Ishikawa (cell line): ENCODE data around the gene TMEM222.

ENCODE experiments used
- CEBPB ChIP-seq: IDR thresholded peaks from 2 replicates; pipeline ENCODE4 v1.6.1; 2012
- CREB1 ChIP-seq: IDR thresholded peaks from 2 replicates; pipeline ENCODE4 v1.6.1; 2012; ENCODE audit warnings: low read depth
- EGR1 ChIP-seq: IDR thresholded peaks from 2 replicates; pipeline ENCODE4 v1.6.1; 2012
- EP300 ChIP-seq: IDR thresholded peaks from 2 replicates; pipeline ENCODE4 v1.6.1; 2012; ENCODE audit warnings: borderline replicate concordance
- FOXM1 ChIP-seq: IDR thresholded peaks from 2 replicates; pipeline ENCODE4 v1.6.1; 2012; ENCODE audit warnings: low read depth, borderline replicate concordance
- NFIC ChIP-seq: IDR thresholded peaks from 2 replicates; pipeline ENCODE4 v1.6.1; 2012
- RAD21 ChIP-seq: IDR thresholded peaks from 2 replicates; pipeline ENCODE4 v1.6.1; 2012; ENCODE audit warnings: low read depth
- TAF1 ChIP-seq: IDR thresholded peaks from 2 replicates; pipeline ENCODE4 v1.6.1; 2012; ENCODE audit warnings: low read depth, mild to moderate bottlenecking
- TCF12 ChIP-seq: IDR thresholded peaks from 2 replicates; pipeline ENCODE4 v1.6.1; 2012; ENCODE audit warnings: low read depth
- TEAD4 ChIP-seq: IDR thresholded peaks from 2 replicates; pipeline ENCODE4 v1.6.1; 2012
- YY1 ChIP-seq: IDR thresholded peaks from 2 replicates; pipeline ENCODE4 v1.6.1; 2012; ENCODE audit warnings: low read depth
- ZBTB7A ChIP-seq: IDR thresholded peaks from 2 replicates; pipeline ENCODE4 v1.6.1; 2012; ENCODE audit warnings: low read depth
- TF ChIP-seq, protein P1 (sequence below): IDR thresholded peaks from 2 replicates; pipeline ENCODE4 v1.6.1; 2012; ENCODE audit warnings: low read depth, mild to moderate bottlenecking
- TF ChIP-seq, protein P2 (sequence below): IDR thresholded peaks from 2 replicates; pipeline ENCODE4 v1.6.1; 2012
- TF ChIP-seq, protein P3 (sequence below): IDR thresholded peaks from 2 replicates; pipeline ENCODE4 v1.6.1; 2012

Gene TMEM222

DNA sequence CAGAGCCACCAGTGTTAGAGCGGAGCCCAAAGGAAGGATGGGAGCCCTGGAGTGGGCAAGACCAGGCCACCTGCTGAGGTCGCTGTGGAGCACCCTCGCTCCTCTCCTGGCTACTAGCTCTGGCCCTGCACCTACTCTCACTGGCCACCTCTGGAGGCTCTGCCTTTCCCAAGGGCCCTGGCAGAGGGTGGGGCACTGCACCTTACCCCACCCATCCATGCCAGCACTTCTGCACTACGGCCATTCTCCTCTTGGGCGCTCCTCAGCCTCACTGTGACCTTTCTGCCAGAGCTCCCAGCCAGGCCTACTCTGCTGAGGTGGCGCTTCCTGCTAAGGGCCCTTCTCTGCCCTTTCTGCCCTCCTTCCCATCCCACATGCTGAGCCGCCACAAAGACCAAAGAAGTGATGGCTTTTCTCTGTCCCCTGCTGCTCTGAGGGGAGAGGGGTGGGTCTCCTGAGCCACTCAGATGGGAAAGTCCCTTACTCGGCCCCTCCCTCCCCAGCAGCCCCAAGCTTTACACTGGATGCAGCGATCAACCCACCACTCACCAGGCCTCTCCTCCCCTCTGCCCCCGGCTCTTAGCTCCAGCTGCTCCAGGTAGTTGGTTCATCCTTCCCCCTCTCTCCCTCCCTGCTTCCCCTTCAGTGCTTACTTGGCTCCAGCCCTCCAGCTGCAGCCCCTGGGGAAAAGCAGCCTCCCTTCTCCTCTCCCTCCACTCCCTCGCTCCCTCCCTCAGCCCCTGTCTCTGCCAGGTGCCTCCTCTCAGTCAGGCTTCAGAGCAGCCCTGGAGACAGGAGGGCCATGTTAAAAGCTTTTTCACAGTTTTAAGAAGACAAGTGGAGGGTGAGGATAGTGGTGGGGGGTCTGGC is 14.8 kb upstream of the TMEM222 start:
- TF ChIP-seq TEAD4: no peak
- TF ChIP-seq, protein P1, sequence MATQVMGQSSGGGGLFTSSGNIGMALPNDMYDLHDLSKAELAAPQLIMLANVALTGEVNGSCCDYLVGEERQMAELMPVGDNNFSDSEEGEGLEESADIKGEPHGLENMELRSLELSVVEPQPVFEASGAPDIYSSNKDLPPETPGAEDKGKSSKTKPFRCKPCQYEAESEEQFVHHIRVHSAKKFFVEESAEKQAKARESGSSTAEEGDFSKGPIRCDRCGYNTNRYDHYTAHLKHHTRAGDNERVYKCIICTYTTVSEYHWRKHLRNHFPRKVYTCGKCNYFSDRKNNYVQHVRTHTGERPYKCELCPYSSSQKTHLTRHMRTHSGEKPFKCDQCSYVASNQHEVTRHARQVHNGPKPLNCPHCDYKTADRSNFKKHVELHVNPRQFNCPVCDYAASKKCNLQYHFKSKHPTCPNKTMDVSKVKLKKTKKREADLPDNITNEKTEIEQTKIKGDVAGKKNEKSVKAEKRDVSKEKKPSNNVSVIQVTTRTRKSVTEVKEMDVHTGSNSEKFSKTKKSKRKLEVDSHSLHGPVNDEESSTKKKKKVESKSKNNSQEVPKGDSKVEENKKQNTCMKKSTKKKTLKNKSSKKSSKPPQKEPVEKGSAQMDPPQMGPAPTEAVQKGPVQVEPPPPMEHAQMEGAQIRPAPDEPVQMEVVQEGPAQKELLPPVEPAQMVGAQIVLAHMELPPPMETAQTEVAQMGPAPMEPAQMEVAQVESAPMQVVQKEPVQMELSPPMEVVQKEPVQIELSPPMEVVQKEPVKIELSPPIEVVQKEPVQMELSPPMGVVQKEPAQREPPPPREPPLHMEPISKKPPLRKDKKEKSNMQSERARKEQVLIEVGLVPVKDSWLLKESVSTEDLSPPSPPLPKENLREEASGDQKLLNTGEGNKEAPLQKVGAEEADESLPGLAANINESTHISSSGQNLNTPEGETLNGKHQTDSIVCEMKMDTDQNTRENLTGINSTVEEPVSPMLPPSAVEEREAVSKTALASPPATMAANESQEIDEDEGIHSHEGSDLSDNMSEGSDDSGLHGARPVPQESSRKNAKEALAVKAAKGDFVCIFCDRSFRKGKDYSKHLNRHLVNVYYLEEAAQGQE: no peak
- no peak for TF ChIP-seq YY1
- TF ChIP-seq ZBTB7A: no peak
- no peak for TF ChIP-seq TCF12
- no peak for TF ChIP-seq CREB1
- no peak for TF ChIP-seq RAD21
- TF ChIP-seq, protein P2, sequence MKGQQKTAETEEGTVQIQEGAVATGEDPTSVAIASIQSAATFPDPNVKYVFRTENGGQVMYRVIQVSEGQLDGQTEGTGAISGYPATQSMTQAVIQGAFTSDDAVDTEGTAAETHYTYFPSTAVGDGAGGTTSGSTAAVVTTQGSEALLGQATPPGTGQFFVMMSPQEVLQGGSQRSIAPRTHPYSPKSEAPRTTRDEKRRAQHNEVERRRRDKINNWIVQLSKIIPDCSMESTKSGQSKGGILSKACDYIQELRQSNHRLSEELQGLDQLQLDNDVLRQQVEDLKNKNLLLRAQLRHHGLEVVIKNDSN: no peak
- no peak for TF ChIP-seq EP300
- no peak for TF ChIP-seq EGR1
- no peak for TF ChIP-seq TAF1
- TF ChIP-seq, protein P3, sequence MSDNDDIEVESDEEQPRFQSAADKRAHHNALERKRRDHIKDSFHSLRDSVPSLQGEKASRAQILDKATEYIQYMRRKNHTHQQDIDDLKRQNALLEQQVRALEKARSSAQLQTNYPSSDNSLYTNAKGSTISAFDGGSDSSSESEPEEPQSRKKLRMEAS: no peak
- TF ChIP-seq NFIC: no peak
- no peak for TF ChIP-seq CEBPB
- TF ChIP-seq FOXM1: no peak

DNA sequence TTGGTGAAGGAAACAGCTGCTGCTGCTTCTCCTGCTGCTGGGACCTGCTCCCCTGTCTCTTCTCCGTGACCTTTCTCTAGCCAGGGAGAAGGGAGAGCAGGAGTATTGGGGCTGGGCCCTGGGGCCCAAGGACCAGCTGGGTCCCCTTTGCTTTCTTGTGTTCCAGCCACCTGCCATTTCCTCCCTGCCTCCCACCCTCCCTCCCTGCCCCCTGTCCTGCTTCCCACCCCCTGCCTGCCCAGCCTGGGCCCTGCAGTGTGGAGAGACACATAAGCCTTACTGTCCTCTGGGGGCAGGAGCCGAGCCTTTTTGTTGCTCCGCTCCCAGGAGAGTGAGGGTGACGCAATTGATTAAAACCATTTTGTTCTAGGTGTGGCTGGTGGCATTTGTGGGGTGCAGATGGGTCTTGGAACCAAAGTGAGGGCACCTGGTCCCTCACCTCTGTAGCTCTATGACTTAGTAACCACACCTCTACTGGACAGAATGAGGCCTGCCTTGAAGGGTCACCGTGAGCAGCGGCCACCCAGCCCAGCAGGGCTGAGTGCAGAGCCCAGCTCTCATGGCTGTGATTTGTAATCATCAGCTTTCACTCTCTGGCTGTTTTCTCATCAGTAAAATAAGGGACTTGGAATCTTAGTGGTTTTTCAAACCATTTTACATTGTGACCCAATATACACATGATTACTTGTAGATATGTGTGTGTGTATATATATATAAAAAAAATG is 13.9 kb upstream of the TMEM222 start:
- no peak for TF ChIP-seq CEBPB

DNA sequence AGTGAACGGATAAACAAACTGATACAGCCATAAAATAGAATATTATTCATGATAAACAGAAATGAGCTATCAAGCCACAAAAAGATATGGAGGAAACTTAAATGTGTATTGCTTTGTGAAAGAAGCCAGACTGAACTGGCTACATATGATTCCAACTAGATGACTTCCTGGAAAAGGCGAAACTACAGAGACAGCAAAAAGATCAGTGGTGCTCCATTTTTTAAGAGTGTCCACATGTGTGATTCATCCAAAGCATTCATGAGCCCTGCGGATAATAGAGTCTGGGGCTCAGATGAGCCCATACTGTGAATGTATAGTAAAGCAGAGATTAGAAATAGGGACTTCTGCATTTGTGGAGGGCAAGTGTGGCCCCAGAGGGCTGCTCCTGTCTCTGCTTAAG is 7.8 kb upstream of the TMEM222 start:
- no peak for TF ChIP-seq CREB1
- no peak for TF ChIP-seq EGR1
- TF ChIP-seq ZBTB7A: no peak
- TF ChIP-seq, protein P3: no peak
- TF ChIP-seq CEBPB: no peak
- TF ChIP-seq TCF12: no peak
- no peak for TF ChIP-seq FOXM1
- TF ChIP-seq TEAD4: no peak
- TF ChIP-seq NFIC: no peak
- TF ChIP-seq TAF1: no peak
- TF ChIP-seq, protein P1: no peak
- TF ChIP-seq YY1: no peak
- TF ChIP-seq, protein P2: no peak
- TF ChIP-seq RAD21: no peak
- TF ChIP-seq EP300: no peak

DNA sequence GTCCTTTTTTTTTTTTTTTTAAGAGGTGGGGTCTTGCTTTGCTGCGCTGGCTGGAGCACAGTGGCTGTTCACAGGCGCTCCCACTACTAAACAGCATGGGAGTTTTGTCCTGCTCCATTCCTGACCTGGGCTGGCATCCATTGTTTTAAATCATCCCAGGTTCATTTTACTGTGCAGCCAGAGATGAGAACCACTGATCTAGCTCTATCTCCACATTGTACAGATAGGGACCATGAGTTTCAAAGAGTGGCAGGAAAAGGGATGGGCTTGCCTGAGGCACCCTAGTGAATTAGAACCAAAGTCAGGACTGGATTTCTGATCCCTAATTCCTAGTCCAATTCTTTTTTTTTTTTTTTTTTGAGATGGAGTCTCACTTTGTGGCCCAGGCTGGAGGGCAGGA is 7.2 kb upstream of the TMEM222 start:
- no peak for TF ChIP-seq EGR1
- TF ChIP-seq FOXM1: no peak
- TF ChIP-seq EP300: no peak
- no peak for TF ChIP-seq CREB1
- no peak for TF ChIP-seq NFIC
- TF ChIP-seq CEBPB: no peak
- TF ChIP-seq ZBTB7A: no peak
- no peak for TF ChIP-seq TAF1

DNA sequence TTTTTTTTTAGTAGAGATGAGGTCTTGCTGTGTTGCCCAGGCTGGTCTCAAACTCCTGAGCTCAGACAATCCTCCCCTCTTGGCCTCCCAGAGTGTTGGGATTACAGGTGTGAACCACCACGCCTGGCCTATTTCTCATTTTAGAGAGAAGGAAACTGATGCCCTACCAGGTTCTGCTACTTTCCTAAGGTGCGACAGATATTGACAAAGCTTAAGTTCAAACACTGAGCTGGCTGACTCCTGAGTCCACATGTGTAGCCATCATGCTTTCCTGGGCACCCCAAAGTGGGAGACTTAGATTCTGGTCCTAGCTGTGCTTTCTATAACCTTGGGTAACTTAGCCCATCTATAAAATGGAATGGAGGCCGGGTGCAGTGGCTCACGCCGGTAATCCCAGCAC is 5.1 kb upstream of the TMEM222 start:
- no peak for TF ChIP-seq TEAD4
- TF ChIP-seq CREB1: no peak
- no peak for TF ChIP-seq CEBPB
- no peak for TF ChIP-seq RAD21
- TF ChIP-seq, protein P1: no peak
- TF ChIP-seq TAF1: no peak
- no peak for TF ChIP-seq YY1
- TF ChIP-seq, protein P3: no peak
- TF ChIP-seq, protein P2: no peak
- TF ChIP-seq NFIC: no peak
- no peak for TF ChIP-seq TCF12
